ENCODE data around the gene PTGR2. TPM values are rescaled to one million over a fixed set of nuclear protein-coding genes. Genes with fewer than 3 reads are reported as not detected.
"Not testable (repeated sequence)": the region's sequence is repeated elsewhere in the genome, so short reads cannot be mapped to it uniquely, and the experiment has no call there.

The PTGR2 gene
- total RNA-seq, 4 donors from 2014 or later, result 3.3 to 34.6 (median 5.4) TPM

GRCh38 chr14:73903028-73903427 lies 51.4 kb downstream of the PTGR2 start:
- ATAC-seq, result no peak
- 63 to 83% methylated on average over 3 of the region's 3 CpGs for WGBS, 2 donors (ENCODE audit: low coverage in 1 of 2)
- Histone ChIP-seq H3K36me3 (peaks cover 7 to 98% of the 10 kb centered on the region in 2 donors), H3K27me3 (no peaks in the 10 kb centered on the region), H3K4me3 (no peak overlapping the region), H3K4me1 (no peaks in the 10 kb centered on the region), H3K27ac (no peak overlapping the region), H3K9me3 (no peaks in the 10 kb centered on the region)
- TF ChIP-seq, protein P1, sequence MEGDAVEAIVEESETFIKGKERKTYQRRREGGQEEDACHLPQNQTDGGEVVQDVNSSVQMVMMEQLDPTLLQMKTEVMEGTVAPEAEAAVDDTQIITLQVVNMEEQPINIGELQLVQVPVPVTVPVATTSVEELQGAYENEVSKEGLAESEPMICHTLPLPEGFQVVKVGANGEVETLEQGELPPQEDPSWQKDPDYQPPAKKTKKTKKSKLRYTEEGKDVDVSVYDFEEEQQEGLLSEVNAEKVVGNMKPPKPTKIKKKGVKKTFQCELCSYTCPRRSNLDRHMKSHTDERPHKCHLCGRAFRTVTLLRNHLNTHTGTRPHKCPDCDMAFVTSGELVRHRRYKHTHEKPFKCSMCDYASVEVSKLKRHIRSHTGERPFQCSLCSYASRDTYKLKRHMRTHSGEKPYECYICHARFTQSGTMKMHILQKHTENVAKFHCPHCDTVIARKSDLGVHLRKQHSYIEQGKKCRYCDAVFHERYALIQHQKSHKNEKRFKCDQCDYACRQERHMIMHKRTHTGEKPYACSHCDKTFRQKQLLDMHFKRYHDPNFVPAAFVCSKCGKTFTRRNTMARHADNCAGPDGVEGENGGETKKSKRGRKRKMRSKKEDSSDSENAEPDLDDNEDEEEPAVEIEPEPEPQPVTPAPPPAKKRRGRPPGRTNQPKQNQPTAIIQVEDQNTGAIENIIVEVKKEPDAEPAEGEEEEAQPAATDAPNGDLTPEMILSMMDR (IDR thresholded peaks at IDR 0.05), result no peak
- TF ChIP-seq EP300 (IDR thresholded peaks at IDR 0.05) (no peak), POLR2A (IDR thresholded peaks at IDR 0.05) (no peak), POLR2AphosphoS5 (IDR thresholded peaks at IDR 0.05) (no peak)

DNA sequence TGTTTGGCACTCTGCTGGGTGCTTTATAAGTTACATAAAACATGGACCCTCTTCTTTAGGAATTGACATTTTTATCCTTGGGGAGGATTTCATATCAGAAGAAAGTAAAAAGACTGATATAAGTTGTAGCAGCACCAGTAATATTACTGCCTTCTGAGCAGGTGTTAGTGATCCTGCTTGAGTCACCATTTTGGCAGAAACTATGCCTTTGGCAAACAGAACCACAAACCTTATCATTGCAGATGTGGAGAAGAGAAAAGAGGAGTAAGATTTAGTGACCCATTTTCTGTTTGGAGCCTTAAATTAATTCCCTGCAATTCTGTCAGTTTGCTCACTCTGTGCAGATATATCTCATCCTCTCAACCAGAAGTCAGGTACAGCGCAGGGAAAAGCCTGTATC lies 58.0 kb downstream of the PTGR2 start:
- Histone ChIP-seq H3K27me3 (no peaks in the 10 kb centered on the region), H3K4me1 (peaks cover 0 to 10% (median 0%) of the 10 kb centered on the region in 3 donors), H3K36me3 (peaks cover 8 to 99% of the 10 kb centered on the region in 2 donors), H3K27ac (no peak overlapping the region), H3K4me3 (no peak overlapping the region), H3K9me3 (peaks cover 0 to 5% (median 0%) of the 10 kb centered on the region in 3 donors)
- no peak for TF ChIP-seq EP300 (IDR thresholded peaks at IDR 0.05)
- TF ChIP-seq, protein P1 (IDR thresholded peaks at IDR 0.05), result no peak
- no peak for TF ChIP-seq POLR2AphosphoS5 (IDR thresholded peaks at IDR 0.05)
- TF ChIP-seq POLR2A (IDR thresholded peaks at IDR 0.05), result no peak
- ATAC-seq, result no peak
- 69 to 100% methylated on average over 1 of the region's 1 CpG for WGBS, 2 donors (ENCODE audit: low coverage in 1 of 2)

DNA sequence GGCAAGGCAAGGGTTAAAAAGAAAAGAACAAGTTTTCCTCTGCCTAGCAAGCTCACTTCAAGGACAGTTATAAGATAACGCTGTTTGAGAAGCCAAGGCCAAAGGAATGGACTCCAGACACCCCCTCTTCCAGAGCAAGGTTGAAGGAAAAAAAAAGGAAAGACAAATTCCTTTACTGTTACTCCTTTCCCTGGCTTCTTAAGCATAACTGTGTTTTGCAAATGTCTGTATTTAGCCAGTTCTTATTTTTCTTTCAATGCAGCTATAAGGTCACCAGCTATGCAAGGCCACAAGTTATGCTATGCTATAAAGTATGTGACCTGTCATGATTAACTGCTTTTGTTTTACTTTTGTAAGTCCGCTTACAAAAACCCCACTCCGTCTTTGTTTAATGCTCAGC lies 61.6 kb downstream of the PTGR2 start:
- H3K4me1 ChIP-seq, result peaks cover 0 to 16% (median 0%) of the 10 kb centered on the region in 3 donors
- H3K27ac ChIP-seq, result no peak overlapping the region
- ATAC-seq, result no peak
- WGBS, 2 donors (ENCODE audit: low coverage in 1 of 2), result 35 to 42% methylated on average over 3 of the region's 3 CpGs
- TF ChIP-seq, protein P1 (IDR thresholded peaks at IDR 0.05), result no peak
- no peak for TF ChIP-seq POLR2A (IDR thresholded peaks at IDR 0.05)
- no peak for TF ChIP-seq EP300 (IDR thresholded peaks at IDR 0.05)
- no peak for TF ChIP-seq POLR2AphosphoS5 (IDR thresholded peaks at IDR 0.05)
- no peaks in the 10 kb centered on the region for H3K27me3 ChIP-seq
- peaks cover 0 to 5% (median 0%) of the 10 kb centered on the region in 3 donors for H3K9me3 ChIP-seq
- H3K36me3 ChIP-seq, result peaks cover 0 to 92% of the 10 kb centered on the region in 2 donors
- H3K4me3 ChIP-seq, result no peak overlapping the region

DNA sequence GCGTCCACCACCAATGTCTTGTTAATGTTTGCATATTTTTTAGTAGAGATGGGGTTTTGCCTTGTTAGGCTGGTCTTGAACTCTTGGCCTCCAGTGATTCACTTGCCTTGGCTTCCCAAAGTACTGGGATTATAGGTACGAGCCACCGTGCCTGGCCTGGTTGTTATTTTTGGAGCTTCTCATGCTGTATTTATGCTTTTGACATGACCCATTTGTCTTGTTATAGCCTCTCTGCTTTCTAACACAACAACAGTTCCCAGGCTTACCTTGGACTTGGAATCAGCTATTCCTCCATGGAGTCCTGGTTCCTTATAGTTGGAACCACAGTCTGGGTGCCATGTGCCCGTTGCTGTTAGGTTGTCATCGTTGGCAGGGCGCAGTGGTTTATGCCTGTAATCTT lies 64.7 kb downstream of the PTGR2 start:
- no peaks in the 10 kb centered on the region for H3K27me3 ChIP-seq
- TF ChIP-seq EP300 (IDR thresholded peaks at IDR 0.05), result no peak
- TF ChIP-seq, protein P1 (IDR thresholded peaks at IDR 0.05), result no peak
- TF ChIP-seq POLR2AphosphoS5 (IDR thresholded peaks at IDR 0.05), result no peak
- TF ChIP-seq POLR2A (IDR thresholded peaks at IDR 0.05), result no peak
- H3K4me1 ChIP-seq, result peaks cover 0 to 16% (median 0%) of the 10 kb centered on the region in 3 donors
- no peak for ATAC-seq
- H3K9me3 ChIP-seq, result peaks cover 0 to 5% (median 0%) of the 10 kb centered on the region in 3 donors
- no peak overlapping the region for H3K4me3 ChIP-seq
- 13 to 46% methylated on average over 2 to 3 of the region's 6 CpGs for WGBS, 2 donors (ENCODE audit: low coverage in 1 of 2)
- peaks cover 0 to 92% of the 10 kb centered on the region in 2 donors for H3K36me3 ChIP-seq
- H3K27ac ChIP-seq, result no peak overlapping the region

DNA sequence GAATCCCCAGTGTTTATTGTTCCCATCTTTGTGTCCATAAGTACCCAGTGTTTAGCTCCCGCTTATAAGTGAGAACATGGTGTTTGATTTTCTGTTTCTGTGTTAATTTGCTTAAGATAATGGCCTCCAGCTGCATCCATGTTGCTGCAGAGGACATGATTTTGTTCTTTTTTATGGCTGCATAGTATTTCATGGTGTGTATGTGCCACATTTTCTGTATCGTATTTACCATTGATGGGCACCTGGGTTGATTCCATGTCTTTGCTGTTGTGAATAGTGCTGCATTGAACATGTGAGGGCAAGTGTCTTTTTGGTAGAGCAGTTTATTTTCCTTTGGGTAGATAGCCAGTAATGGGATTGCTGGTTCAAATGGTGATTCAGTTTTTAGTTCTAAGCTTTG lies 67.8 kb downstream of the PTGR2 start:
- H3K4me1 ChIP-seq, result not testable (repeated sequence)

More for the DNA sequence above, 67.8 kb downstream of the PTGR2 start:
- not testable (repeated sequence) for H3K27ac ChIP-seq, ATAC-seq, H3K4me3 ChIP-seq, H3K9me3 ChIP-seq, H3K27me3 ChIP-seq
- H3K36me3 ChIP-seq, result peaks cover 13 to 92% of the 10 kb centered on the region in 2 donors
- 96 to 100% methylated on average over 2 of the region's 2 CpGs for WGBS, 2 donors (ENCODE audit: low coverage in 1 of 2)
